ENCODE results near the gene RFX7. TPM values are rescaled to one million over a fixed set of nuclear protein-coding genes. Genes with fewer than 3 reads are reported as not detected.
"Not testable (repeated sequence)": the region's sequence is repeated elsewhere in the genome, so short reads cannot be mapped to it uniquely, and the experiment has no call there.

The RFX7 gene
- total and polyA plus RNA-seq, 2 of the 8 experiments (the other 6 are each of a cell fraction or from before 2014, with no cell fraction given), result 10.4 to 40.9 TPM

DNA sequence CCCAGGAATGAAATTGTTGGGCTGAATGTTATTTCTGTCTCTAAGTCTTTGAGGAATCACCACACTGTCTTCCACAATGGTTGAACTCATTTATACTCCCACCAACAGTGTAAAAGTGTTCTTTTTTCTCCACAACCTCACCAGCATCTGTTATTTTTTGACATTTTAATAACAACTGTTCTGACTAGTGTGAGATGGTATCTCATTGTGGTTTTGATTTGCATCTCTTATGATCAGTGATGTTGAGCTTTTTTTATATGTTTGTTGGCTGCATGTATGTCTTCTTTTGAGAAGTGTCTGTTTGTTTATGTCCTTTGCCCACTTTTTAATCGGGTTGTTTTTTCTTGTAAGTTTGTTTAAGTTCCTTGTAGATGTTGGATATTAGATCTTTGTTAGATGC is 13.6 kb upstream of the RFX7 start:
- H2BK120ac ChIP-seq (replicated peaks; ENCODE audit: low read depth, low read length); H2BK12ac ChIP-seq (ENCODE audit: low read depth, low read length); H4K20me1 ChIP-seq (replicated peaks in 1 of 2; ENCODE audit: control insufficient read depth in 1 of 2, insufficient read depth in 2 of 2, low read length in 2 of 2); H2BK5ac ChIP-seq (ENCODE audit: low read depth, low read length); H3K14ac ChIP-seq (ENCODE audit: insufficient read length); H3K18ac ChIP-seq (ENCODE audit: extremely low read depth, low read length); H3K4me1 ChIP-seq (replicated peaks in 1 of 4; ENCODE audit: control insufficient read depth in 3 of 4, insufficient read depth in 4 of 4, low read length in 3 of 4); H3K27me3 ChIP-seq (replicated peaks in 1 of 4; ENCODE audit: control insufficient read depth in 3 of 4, extremely low read depth in 1 of 4, insufficient read depth in 3 of 4, low read length in 3 of 4); H3K4me3 ChIP-seq (ENCODE audit: extremely low read depth in 1 of 4, insufficient read depth in 2 of 4, low read depth in 3 of 4, low read length in 4 of 4); H3K27ac ChIP-seq (ENCODE audit: low read depth, low read length); H3K36me3 ChIP-seq (ENCODE audit: control insufficient read depth in 2 of 4, insufficient read depth in 4 of 4, low read length in 3 of 4); H4K8ac ChIP-seq (ENCODE audit: extremely low read depth, insufficient read depth, low read length); POLR2A ChIA-PET (ENCODE audit: partially characterized antibody); H3K9me3 ChIP-seq (ENCODE audit: insufficient read depth in 2 of 2, low read depth in 1 of 2, low read length in 1 of 2); H4K5ac ChIP-seq (ENCODE audit: insufficient read length, low read depth, low read length); H2BK20ac ChIP-seq (ENCODE audit: low read length); H2BK15ac ChIP-seq (ENCODE audit: low read length); H3K4me2 ChIP-seq (ENCODE audit: insufficient read depth in 1 of 2, low read depth in 2 of 2, low read length in 2 of 2); H3K4ac ChIP-seq (replicated peaks; ENCODE audit: insufficient read length, low read depth, low read length); H3K23me2 ChIP-seq (ENCODE audit: low read depth, low read length); H3K9ac ChIP-seq (replicated peaks in 1 of 4; ENCODE audit: extremely low read depth in 1 of 4, low read depth in 3 of 4, low read length in 3 of 4); FAIRE-seq; DNase-seq (ENCODE audit: low read depth in 1 of 2, low spot score in 2 of 2); H2AFZ ChIP-seq (ENCODE audit: low read length); H4K91ac ChIP-seq (replicated peaks; ENCODE audit: insufficient read length, low read length); H3K56ac ChIP-seq (replicated peaks; ENCODE audit: insufficient read length, low read depth, low read length); H2AK5ac ChIP-seq (ENCODE audit: low read depth, low read length); H3K23ac ChIP-seq (ENCODE audit: insufficient read length); H3K79me2 ChIP-seq (ENCODE audit: control insufficient read depth in 1 of 2, insufficient read depth in 2 of 2, low read length in 2 of 2); H3K79me1 ChIP-seq (ENCODE audit: low read depth, low read length): not testable (repeated sequence)
- WGBS, 2 experiments (ENCODE audit: extremely low coverage in 1 of 2, insufficient coverage in 1 of 2, insufficient read length in 1 of 2, insufficient replicate concordance in 2 of 2, low coverage in 1 of 2, low lambda C conversion rate in 2 of 2, missing lambda C conversion rate in 1 of 2), result 91% methylated on average over 1 of the region's 1 CpG; no CpG with 5 or more reads in 1 of the 2 experiments
- CTCF ChIA-PET (ENCODE audit: partially characterized antibody), result interaction anchor here (1.1 kb wide), 1 partner anchor 9 kb away, joined by 4 read pairs; no protein-coding TSS in a partner anchor

Data from H1 (cell line).